Activated gamma-delta T cell (primary cell): ENCODE results near the gene CTAGE1.
"Not testable (repeated sequence)": the region's sequence is repeated elsewhere in the genome, so short reads cannot be mapped to it uniquely, and the experiment has no call there.

Experiments used
- DNase-seq: peaks from one replicate; lab custom pipeline; 2025; lab: John Stamatoyannopoulos, UW

The CTAGE1 gene

GRCh38 chr18:22434973-22435608 lies 17.4 kb upstream of the CTAGE1 start:
- DNase-seq, result no peak

GRCh38 chr18:22433956-22434355 lies 16.2 kb upstream of the CTAGE1 start:
- DNase-seq, result no peak

- no peak for DNase-seq
Measured at GRCh38 chr18:22432657-22433137, 15.0 kb upstream of the CTAGE1 start.

GRCh38 chr18:22429564-22429963 lies 11.8 kb upstream of the CTAGE1 start:
- DNase-seq, result no peak

GRCh38 chr18:22428672-22429071 lies 11.0 kb upstream of the CTAGE1 start:
- DNase-seq, result no peak

GRCh38 chr18:22427822-22428549 lies 10.3 kb upstream of the CTAGE1 start:
- no peak for DNase-seq

GRCh38 chr18:22424565-22424963 lies 6.8 kb upstream of the CTAGE1 start:
- no peak for DNase-seq

GRCh38 chr18:22423878-22424564 lies 6.3 kb upstream of the CTAGE1 start:
- DNase-seq, result no peak

GRCh38 chr18:22422909-22423548 lies 5.3 kb upstream of the CTAGE1 start:
- no peak for DNase-seq

GRCh38 chr18:22420652-22421051 lies 2.9 kb upstream of the CTAGE1 start:
- DNase-seq, result no peak

- no peak for DNase-seq
Measured at GRCh38 chr18:22412176-22412911, 5.4 kb downstream of the CTAGE1 start.

GRCh38 chr18:22411446-22411845 lies 6.3 kb downstream of the CTAGE1 start:
- DNase-seq, result no peak

- DNase-seq, result no peak
Measured at GRCh38 chr18:22410126-22410525, 7.6 kb downstream of the CTAGE1 start.

- DNase-seq, result no peak
Measured at GRCh38 chr18:22409445-22409844, 8.3 kb downstream of the CTAGE1 start.

GRCh38 chr18:22408059-22408458 lies 9.7 kb downstream of the CTAGE1 start:
- DNase-seq, result no peak

GRCh38 chr18:22405142-22405541 lies 12.6 kb downstream of the CTAGE1 start:
- DNase-seq, result no peak

GRCh38 chr18:22403950-22404349 lies 13.8 kb downstream of the CTAGE1 start:
- no peak for DNase-seq

GRCh38 chr18:22399949-22400348 lies 17.8 kb downstream of the CTAGE1 start:
- no peak for DNase-seq

- no peak for DNase-seq
Measured at GRCh38 chr18:22398464-22398863, 19.3 kb downstream of the CTAGE1 start.

- DNase-seq, result no peak
Measured at GRCh38 chr18:22394428-22394827, 23.3 kb downstream of the CTAGE1 start.

- not testable (repeated sequence) for DNase-seq
Measured at GRCh38 chr18:22393164-22393563, 24.6 kb downstream of the CTAGE1 start.
